Measurements from ENCODE around the gene WDR43. TPM values are rescaled to one million over a fixed set of nuclear protein-coding genes. Genes with fewer than 3 reads are reported as not detected.
A peak's percentile ranks its signal among the peaks of the same experiment; 100 is the strongest.

The WDR43 gene
- total and polyA plus RNA-seq, 4 donors, result 11.1 to 43.1 (median 17.5) TPM

DNA sequence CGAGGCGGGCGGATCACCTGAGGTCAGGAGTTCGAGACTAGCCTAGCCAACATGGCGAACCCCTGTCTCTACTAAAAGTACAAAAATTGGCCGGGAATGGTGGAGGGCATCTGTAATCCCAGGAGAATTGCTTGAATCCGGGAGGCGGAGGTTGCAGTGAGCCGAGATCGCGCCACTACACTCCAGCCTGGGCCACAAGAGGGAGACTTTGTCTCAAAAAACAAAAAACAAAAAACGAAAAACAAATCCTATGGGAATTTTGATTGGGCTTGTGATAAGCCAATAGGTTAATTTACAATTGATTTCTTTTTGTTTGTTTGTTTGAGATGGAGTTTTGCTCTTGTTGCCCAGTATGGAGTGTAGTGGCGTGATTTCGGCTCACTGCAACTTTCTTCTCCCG lies 62.4 kb downstream of the WDR43 start:
- Histone ChIP-seq H3K4me1 (ENCODE audit: control insufficient read depth in 4 of 4, insufficient read depth in 4 of 4, low read length in 3 of 4) (peaks cover 0 to 6% (median 2%) of the 10 kb centered on the region in 4 donors), H3K27ac (ENCODE audit: low read depth in 1 of 2, low read length in 2 of 2) (no peak overlapping the region), H3K27me3 (ENCODE audit: control insufficient read depth in 4 of 4, insufficient read depth in 4 of 4, low read length in 3 of 4) (no peaks in the 10 kb centered on the region), H3K9me3 (ENCODE audit: control insufficient read depth in 4 of 4, low read length in 3 of 4) (no peaks in the 10 kb centered on the region), H3K9ac (ENCODE audit: low read depth in 1 of 2, low read length in 2 of 2) (no peak overlapping the region), H3K4me3 (ENCODE audit: low read depth in 1 of 3, low read length in 3 of 3) (no peak overlapping the region), H3K36me3 (ENCODE audit: control insufficient read depth in 4 of 4, insufficient read depth in 3 of 4, low read depth in 1 of 4, low read length in 3 of 4) (no peaks in the 10 kb centered on the region)
- TF ChIP-seq RAD21 (IDR thresholded peaks at IDR 0.05) (peak in 1 of 2 donors; percentile 13), SP1 (IDR thresholded peaks at IDR 0.05) (no peak)
- no peak for DNase-seq (ENCODE audit: low spot score)
- WGBS, result 71% methylated on average over 15 of the region's 15 CpGs

DNA sequence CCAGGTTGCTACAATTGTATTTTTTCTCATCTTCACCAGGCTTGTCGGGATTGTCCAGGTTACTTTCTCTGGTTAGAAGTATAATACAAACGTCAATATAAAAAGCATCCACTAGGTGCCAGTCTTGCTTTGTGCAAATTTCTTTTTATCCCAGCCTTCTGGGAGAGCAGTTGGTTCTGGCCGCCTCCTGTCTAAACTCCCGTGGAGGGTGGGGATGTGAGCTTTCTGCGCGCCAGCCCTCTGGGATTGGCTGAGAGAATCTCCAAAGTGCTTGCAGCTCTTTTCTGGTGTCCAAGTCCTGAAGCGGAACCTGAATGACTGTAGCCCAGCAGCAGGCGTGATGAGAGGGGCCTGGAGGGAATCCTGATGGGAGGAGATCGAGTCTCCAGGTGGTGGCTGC lies 64.2 kb downstream of the WDR43 start:
- Histone ChIP-seq H3K4me1 (ENCODE audit: control insufficient read depth in 4 of 4, insufficient read depth in 4 of 4, low read length in 3 of 4) (no peaks in the 10 kb centered on the region), H3K27ac (ENCODE audit: low read depth in 1 of 2, low read length in 2 of 2) (no peak overlapping the region), H3K36me3 (ENCODE audit: control insufficient read depth in 4 of 4, insufficient read depth in 3 of 4, low read depth in 1 of 4, low read length in 3 of 4) (no peaks in the 10 kb centered on the region), H3K4me3 (ENCODE audit: low read depth in 1 of 3, low read length in 3 of 3) (no peak overlapping the region), H3K9me3 (ENCODE audit: control insufficient read depth in 4 of 4, low read length in 3 of 4) (no peaks in the 10 kb centered on the region), H3K27me3 (ENCODE audit: control insufficient read depth in 4 of 4, insufficient read depth in 4 of 4, low read length in 3 of 4) (no peaks in the 10 kb centered on the region), H3K9ac (ENCODE audit: low read depth in 1 of 2, low read length in 2 of 2) (no peak overlapping the region)
- WGBS, result 28% methylated on average over 9 of the region's 9 CpGs
- DNase-seq (ENCODE audit: low spot score), result no peak
- TF ChIP-seq HNF4G (IDR thresholded peaks at IDR 0.05), result no peak
- no peak for TF ChIP-seq RXRA (IDR thresholded peaks at IDR 0.05)
- TF ChIP-seq FOXA2 (IDR thresholded peaks at IDR 0.05), result no peak
- TF ChIP-seq JUND (IDR thresholded peaks at IDR 0.05), result no peak
- TF ChIP-seq NR2F2 (IDR thresholded peaks at IDR 0.05), result no peak
- no peak for TF ChIP-seq EGR1 (IDR thresholded peaks at IDR 0.05; ENCODE audit: low read depth in 2 of 2)
- peak; percentile 94 to 97 for TF ChIP-seq RAD21 (IDR thresholded peaks at IDR 0.05)
- TF ChIP-seq, protein P1, sequence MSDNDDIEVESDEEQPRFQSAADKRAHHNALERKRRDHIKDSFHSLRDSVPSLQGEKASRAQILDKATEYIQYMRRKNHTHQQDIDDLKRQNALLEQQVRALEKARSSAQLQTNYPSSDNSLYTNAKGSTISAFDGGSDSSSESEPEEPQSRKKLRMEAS (IDR thresholded peaks at IDR 0.05), result no peak
- TF ChIP-seq SP1 (IDR thresholded peaks at IDR 0.05), result no peak
- TF ChIP-seq, protein P2, sequence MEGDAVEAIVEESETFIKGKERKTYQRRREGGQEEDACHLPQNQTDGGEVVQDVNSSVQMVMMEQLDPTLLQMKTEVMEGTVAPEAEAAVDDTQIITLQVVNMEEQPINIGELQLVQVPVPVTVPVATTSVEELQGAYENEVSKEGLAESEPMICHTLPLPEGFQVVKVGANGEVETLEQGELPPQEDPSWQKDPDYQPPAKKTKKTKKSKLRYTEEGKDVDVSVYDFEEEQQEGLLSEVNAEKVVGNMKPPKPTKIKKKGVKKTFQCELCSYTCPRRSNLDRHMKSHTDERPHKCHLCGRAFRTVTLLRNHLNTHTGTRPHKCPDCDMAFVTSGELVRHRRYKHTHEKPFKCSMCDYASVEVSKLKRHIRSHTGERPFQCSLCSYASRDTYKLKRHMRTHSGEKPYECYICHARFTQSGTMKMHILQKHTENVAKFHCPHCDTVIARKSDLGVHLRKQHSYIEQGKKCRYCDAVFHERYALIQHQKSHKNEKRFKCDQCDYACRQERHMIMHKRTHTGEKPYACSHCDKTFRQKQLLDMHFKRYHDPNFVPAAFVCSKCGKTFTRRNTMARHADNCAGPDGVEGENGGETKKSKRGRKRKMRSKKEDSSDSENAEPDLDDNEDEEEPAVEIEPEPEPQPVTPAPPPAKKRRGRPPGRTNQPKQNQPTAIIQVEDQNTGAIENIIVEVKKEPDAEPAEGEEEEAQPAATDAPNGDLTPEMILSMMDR (IDR thresholded peaks at IDR 0.05; ENCODE audit: low read depth, low read length, missing input control), result peak; percentile 64

DNA sequence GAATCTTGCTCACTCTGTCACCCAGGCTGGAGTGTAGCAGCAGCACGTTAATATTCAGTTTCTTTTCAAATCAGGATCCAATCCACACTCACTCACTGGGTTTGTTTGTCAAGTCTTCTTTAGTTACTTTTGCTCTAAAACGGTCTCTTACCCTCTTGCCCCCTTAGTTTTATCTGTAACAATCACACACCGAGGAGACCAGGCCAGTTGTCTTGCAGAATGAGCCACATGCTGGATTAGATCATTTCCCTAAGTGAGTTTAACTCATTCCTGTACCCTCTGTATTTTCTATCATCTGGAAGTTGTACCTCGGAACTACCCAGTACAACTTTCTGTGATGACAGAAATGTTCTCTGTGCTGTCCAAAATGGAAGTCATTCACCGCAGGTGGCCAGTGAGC lies 65.9 kb downstream of the WDR43 start:
- no peaks in the 10 kb centered on the region for H3K36me3 ChIP-seq (ENCODE audit: control insufficient read depth in 4 of 4, insufficient read depth in 3 of 4, low read depth in 1 of 4, low read length in 3 of 4)

DNA sequence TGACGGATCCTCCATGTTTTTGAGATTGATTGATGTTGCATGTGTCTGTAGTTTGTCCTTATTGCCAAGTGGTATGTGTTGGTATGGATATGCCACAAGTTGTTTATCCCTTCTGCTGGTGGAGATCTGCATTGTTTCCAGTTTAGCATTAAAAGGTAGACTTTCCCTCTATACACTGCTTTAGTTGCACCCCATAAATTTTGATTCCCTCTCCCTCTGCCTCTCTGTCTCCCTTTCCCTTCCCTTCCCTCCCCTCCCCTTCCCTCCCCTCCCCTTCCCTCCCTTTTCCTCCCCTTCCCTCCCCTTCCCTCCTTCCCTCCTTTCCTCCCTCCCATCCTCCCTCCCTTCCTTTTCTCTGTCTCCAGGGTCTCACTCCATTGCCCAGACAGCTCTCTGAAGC lies 68.0 kb downstream of the WDR43 start:
- 87% methylated on average over 1 of the region's 1 CpG for WGBS
- no peak for DNase-seq (ENCODE audit: low spot score)
- H3K27ac ChIP-seq (ENCODE audit: low read depth in 1 of 2, low read length in 2 of 2), result no peak overlapping the region

More for the DNA sequence above, 65.9 kb downstream of the WDR43 start:
- WGBS, result 51% methylated on average over 5 of the region's 5 CpGs
- Histone ChIP-seq H3K27me3 (ENCODE audit: control insufficient read depth in 4 of 4, insufficient read depth in 4 of 4, low read length in 3 of 4) (no peaks in the 10 kb centered on the region), H3K9me3 (ENCODE audit: control insufficient read depth in 4 of 4, low read length in 3 of 4) (no peaks in the 10 kb centered on the region), H3K4me1 (ENCODE audit: control insufficient read depth in 4 of 4, insufficient read depth in 4 of 4, low read length in 3 of 4) (no peaks in the 10 kb centered on the region), H3K9ac (ENCODE audit: low read depth in 1 of 2, low read length in 2 of 2) (no peak overlapping the region), H3K27ac (ENCODE audit: low read depth in 1 of 2, low read length in 2 of 2) (no peak overlapping the region), H3K4me3 (ENCODE audit: low read depth in 1 of 3, low read length in 3 of 3) (no peak overlapping the region)
- TF ChIP-seq SP1 (IDR thresholded peaks at IDR 0.05), result no peak
- no peak for TF ChIP-seq HNF4A (conservative IDR thresholded peaks at IDR 0.05)
- TF ChIP-seq, protein P3, sequence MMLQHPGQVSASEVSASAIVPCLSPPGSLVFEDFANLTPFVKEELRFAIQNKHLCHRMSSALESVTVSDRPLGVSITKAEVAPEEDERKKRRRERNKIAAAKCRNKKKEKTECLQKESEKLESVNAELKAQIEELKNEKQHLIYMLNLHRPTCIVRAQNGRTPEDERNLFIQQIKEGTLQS (IDR thresholded peaks at IDR 0.05), result no peak
- no peak for TF ChIP-seq YY1 (IDR thresholded peaks at IDR 0.05)
- DNase-seq (ENCODE audit: low spot score), result no peak

More for the DNA sequence above, 68.0 kb downstream of the WDR43 start:
- Histone ChIP-seq H3K9me3 (ENCODE audit: control insufficient read depth in 4 of 4, low read length in 3 of 4) (no peaks in the 10 kb centered on the region), H3K4me1 (ENCODE audit: control insufficient read depth in 4 of 4, insufficient read depth in 4 of 4, low read length in 3 of 4) (no peaks in the 10 kb centered on the region), H3K27me3 (ENCODE audit: control insufficient read depth in 4 of 4, insufficient read depth in 4 of 4, low read length in 3 of 4) (no peaks in the 10 kb centered on the region), H3K4me3 (ENCODE audit: low read depth in 1 of 3, low read length in 3 of 3) (no peak overlapping the region), H3K36me3 (ENCODE audit: control insufficient read depth in 4 of 4, insufficient read depth in 3 of 4, low read depth in 1 of 4, low read length in 3 of 4) (no peaks in the 10 kb centered on the region), H3K9ac (ENCODE audit: low read depth in 1 of 2, low read length in 2 of 2) (no peak overlapping the region)
- TF ChIP-seq TAF1 (conservative IDR thresholded peaks at IDR 0.05), result no peak
- TF ChIP-seq RXRA (IDR thresholded peaks at IDR 0.05), result no peak

Measured in liver (tissue), 9 donors.